Testis (tissue), 3 donors: ENCODE results near the gene TMEM86A. TPM values are rescaled to one million over a fixed set of nuclear protein-coding genes. Genes with fewer than 3 reads are reported as not detected.

Experiments
- DNase-seq: peaks from one replicate; pipeline ENCODE4 v3.0.0-alpha.2; 2019
- H3K27ac ChIP-seq, 2 donors: fragments of 200-600 bp; sonication (generic); one replicate each; pipeline ENCODE4 v1.5.1; 2019
- H3K27me3 ChIP-seq: fragments of 200-600 bp; sonication (generic); one replicate; pipeline ENCODE4 v1.5.1; 2019
- H3K36me3 ChIP-seq: fragments of 200-600 bp; sonication (generic); one replicate; pipeline ENCODE4 v1.5.1; 2017; ENCODE audit warnings: low read depth; ENCODE audit errors: missing control alignments
- H3K4me1 ChIP-seq: fragments of 200-600 bp; sonication (generic); one replicate; pipeline ENCODE4 v1.5.1; 2019
- H3K4me3 ChIP-seq, 2 donors: fragments of 200-600 bp; sonication (generic); one replicate each; pipeline ENCODE4 v1.5.1; 2017 to 2019
- H3K9me3 ChIP-seq: fragments of 200-600 bp; sonication (generic); one replicate; pipeline ENCODE4 v1.5.1; 2017
- POLR2A ChIP-seq: fragments of 450-650 bp; IDR thresholded peaks from one replicate; pipeline ENCODE4 v1.6.1; 2017; ENCODE audit warnings: antibody characterized with exemption, mild to moderate bottlenecking, moderate library complexity
- WGBS, 2 donors: methylation state at CpG; one replicate each; pipeline ENCODE4 v1.1.5; 2018; 5-methylcytosine and 5-hydroxymethylcytosine counted together
- intact Hi-C: fragments of 100-400 bp; cut with DNase I; formaldehyde crosslinking; loops from one replicate; pipeline ENCODE4 v1.15.1; 2023; ENCODE audit warnings: low total_unique reads
- polyA plus RNA-seq: library from polyadenylated mRNA; stranded (reverse); fragments of 350-450 nt; fragmentation: Illumina TruSeq; extraction: RNeasy Lipid Tissue Mini Kit (QIAGEN cat#74804); gene quantifications from one replicate; pipeline ENCODE4 v1.2.3, GENCODE V29; 2014; ENCODE audit warnings: low read depth, low replicate concordance; ENCODE audit not compliant: insufficient read depth
- total RNA-seq, 2 donors: library from RNA; depleted of rRNA; stranded (reverse); fragments of >200 nt; gene quantifications; one replicate each; pipeline ENCODE4 v1.2.3, GENCODE V29; 2016
- TF ChIP-seq, protein P1 (sequence below), 3 experiments: fragments of 450-650 bp in 2 of 3; fragments of 200-600 bp in 1 of 3; sonication (generic) in 1 of 3; IDR thresholded peaks; one replicate each; pipeline ENCODE4 v1.5.1; 2016 to 2019; ENCODE audit warnings: antibody characterized with exemption in 3 of 3, mild to moderate bottlenecking in 2 of 3, moderate library complexity in 1 of 3

TMEM86A gene
- total and polyA plus RNA-seq, 3 donors from 2014 or later = 5.8 to 8.3 (median 6.1) TPM

DNA sequence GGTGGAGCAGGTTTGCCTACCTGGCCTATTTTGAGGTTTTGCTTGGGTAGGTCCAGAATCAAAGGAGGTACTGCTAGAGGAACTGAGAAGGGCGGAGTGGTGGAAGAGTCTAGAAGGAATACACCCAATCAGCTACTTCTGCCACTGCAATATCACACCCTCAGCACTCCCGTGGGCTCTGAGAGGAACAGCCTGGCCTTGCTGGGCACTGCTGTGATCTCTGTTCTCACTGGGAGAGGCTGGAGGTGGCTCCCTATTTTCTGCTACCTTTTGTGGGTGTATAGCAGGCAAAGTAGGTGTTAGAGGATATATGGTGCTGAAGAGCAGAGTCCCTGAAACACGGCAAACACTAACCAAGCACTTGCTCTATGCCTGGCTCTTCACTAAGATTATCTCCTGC lies 52.4 kb downstream of the TMEM86A start:
- Histone ChIP-seq H3K4me3 (no peak overlapping the region), H3K27me3 (no peaks in the 10 kb centered on the region), H3K27ac (no peak overlapping the region), H3K36me3 (no peaks in the 10 kb centered on the region), H3K9me3 (no peaks in the 10 kb centered on the region), H3K4me1 (no peaks in the 10 kb centered on the region)
- WGBS, 2 donors = 78 to 81% methylated on average over 3 of the region's 3 CpGs
- no peak for DNase-seq
- intact Hi-C loops = no loop called here
- TF ChIP-seq, protein P1, sequence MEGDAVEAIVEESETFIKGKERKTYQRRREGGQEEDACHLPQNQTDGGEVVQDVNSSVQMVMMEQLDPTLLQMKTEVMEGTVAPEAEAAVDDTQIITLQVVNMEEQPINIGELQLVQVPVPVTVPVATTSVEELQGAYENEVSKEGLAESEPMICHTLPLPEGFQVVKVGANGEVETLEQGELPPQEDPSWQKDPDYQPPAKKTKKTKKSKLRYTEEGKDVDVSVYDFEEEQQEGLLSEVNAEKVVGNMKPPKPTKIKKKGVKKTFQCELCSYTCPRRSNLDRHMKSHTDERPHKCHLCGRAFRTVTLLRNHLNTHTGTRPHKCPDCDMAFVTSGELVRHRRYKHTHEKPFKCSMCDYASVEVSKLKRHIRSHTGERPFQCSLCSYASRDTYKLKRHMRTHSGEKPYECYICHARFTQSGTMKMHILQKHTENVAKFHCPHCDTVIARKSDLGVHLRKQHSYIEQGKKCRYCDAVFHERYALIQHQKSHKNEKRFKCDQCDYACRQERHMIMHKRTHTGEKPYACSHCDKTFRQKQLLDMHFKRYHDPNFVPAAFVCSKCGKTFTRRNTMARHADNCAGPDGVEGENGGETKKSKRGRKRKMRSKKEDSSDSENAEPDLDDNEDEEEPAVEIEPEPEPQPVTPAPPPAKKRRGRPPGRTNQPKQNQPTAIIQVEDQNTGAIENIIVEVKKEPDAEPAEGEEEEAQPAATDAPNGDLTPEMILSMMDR (IDR thresholded peaks at IDR 0.05) = no peak
- no peak for TF ChIP-seq POLR2A

DNA sequence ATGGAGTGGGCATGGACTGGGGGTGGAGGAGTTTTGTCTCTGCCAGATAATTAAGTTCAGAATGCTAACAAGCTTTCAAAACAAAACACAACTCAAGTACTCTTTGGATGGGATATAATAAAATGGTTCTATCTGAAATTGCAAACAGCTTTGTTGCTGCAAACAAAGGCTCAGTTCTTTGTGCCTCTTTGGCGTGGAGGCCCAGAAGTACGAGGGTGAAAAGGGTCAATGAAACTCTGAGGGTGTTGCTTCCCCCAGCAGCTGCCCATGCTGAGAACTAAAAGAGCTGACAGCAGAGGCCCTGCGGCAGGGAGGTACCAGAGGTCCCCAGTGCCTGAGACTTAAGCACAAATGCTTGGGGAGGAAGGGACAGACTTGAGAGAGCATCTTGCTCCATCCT lies 53.9 kb downstream of the TMEM86A start:
- DNase-seq = no peak
- intact Hi-C loops = no loop called here
- no peaks in the 10 kb centered on the region for H3K27me3 ChIP-seq
- no peaks in the 10 kb centered on the region for H3K36me3 ChIP-seq
- no peak overlapping the region for H3K4me3 ChIP-seq
- no peaks in the 10 kb centered on the region for H3K4me1 ChIP-seq
- no peak for TF ChIP-seq POLR2A
- TF ChIP-seq, protein P1 (IDR thresholded peaks at IDR 0.05) = no peak
- WGBS, 2 donors = 42 to 50% methylated on average over 3 of the region's 3 CpGs
- H3K9me3 ChIP-seq = no peaks in the 10 kb centered on the region
- no peak overlapping the region for H3K27ac ChIP-seq

DNA sequence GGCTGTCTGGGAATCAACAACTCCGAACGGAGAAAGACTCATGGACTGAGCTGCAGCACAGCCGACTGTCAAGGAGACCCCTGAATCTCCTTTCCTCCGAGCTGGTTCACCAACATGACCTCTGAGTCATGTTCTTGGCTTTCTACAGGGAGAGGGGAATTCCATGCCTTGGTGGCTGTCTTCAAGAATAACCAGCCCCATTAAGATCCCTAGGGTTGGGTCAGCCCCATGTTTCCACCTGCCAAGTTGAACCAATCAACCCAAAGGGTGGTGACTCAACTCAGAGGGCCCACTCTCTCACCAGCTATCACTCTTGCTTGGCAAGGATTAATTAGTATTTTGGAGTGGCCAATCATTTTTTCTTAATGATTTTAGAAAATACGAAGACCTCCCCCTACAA lies 55.7 kb downstream of the TMEM86A start:
- no peaks in the 10 kb centered on the region for H3K27me3 ChIP-seq
- H3K4me3 ChIP-seq = no peak overlapping the region
- H3K9me3 ChIP-seq = no peaks in the 10 kb centered on the region
- WGBS, 2 donors = 68 to 76% methylated on average over 4 to 5 of the region's 5 CpGs
- no peak for DNase-seq
- H3K4me1 ChIP-seq = no peaks in the 10 kb centered on the region
- no peaks in the 10 kb centered on the region for H3K36me3 ChIP-seq
- H3K27ac ChIP-seq = no peak overlapping the region
- intact Hi-C loops = no loop called here
- TF ChIP-seq, protein P1 (IDR thresholded peaks at IDR 0.05) = no peak
- TF ChIP-seq POLR2A = no peak

Other genes with a start within 250 kb of the TMEM86A start
- 1 to 10 TPM; 2.4 to 4.7 TPM for gene LDHAL6A, start 242.9 kb upstream of the TMEM86A start, total RNA-seq
- gene LDHAL6A, start 242.9 kb upstream of the TMEM86A start, polyA plus RNA-seq = 13.0 TPM
- 10 to 100 TPM; 92.6 to 95.1 TPM for gene TSG101, start 171.8 kb upstream of the TMEM86A start, total RNA-seq
- 161 TPM for gene TSG101, start 171.8 kb upstream of the TMEM86A start, polyA plus RNA-seq
- 10 to 100 TPM; 21.9 to 25.7 TPM for gene UEVLD, start 110.0 kb upstream of the TMEM86A start, total RNA-seq
- gene UEVLD, start 110.0 kb upstream of the TMEM86A start, polyA plus RNA-seq = 15.1 TPM
- 100 to 1,000 TPM in 1 of 2 donors, 10 to 100 TPM in 1; 72.3 to 202 TPM for gene MISFA, start 99.0 kb upstream of the TMEM86A start, total RNA-seq
- gene MISFA, start 99.0 kb upstream of the TMEM86A start, polyA plus RNA-seq = 483 TPM
- 10 to 100 TPM; 23.9 to 28.2 TPM for gene SPTY2D1, start 64.4 kb upstream of the TMEM86A start, total RNA-seq
- 11.5 TPM for gene SPTY2D1, start 64.4 kb upstream of the TMEM86A start, polyA plus RNA-seq
- gene IGSF22, start 27.4 kb downstream of the TMEM86A start, total RNA-seq = 1 to 10 TPM in 1 of 2 donors, under 1 TPM in 1; 0.94 to 1.1 TPM
- 1.7 TPM for gene IGSF22, start 27.4 kb downstream of the TMEM86A start, polyA plus RNA-seq
- 10 to 100 TPM in 1 of 2 donors, 1 to 10 TPM in 1; 7.8 to 10.2 TPM for gene PTPN5, start 93.0 kb downstream of the TMEM86A start, total RNA-seq
- 4.4 TPM for gene PTPN5, start 93.0 kb downstream of the TMEM86A start, polyA plus RNA-seq
- gene MRGPRX1, start 240.6 kb downstream of the TMEM86A start, total RNA-seq = not detected
- not detected for gene MRGPRX1, start 240.6 kb downstream of the TMEM86A start, polyA plus RNA-seq